Esophagus squamous epithelium (tissue), 5 donors: ENCODE measurements around the gene IL16. TPM values are rescaled to one million over a fixed set of nuclear protein-coding genes. Genes with fewer than 3 reads are reported as not detected.

Experiments
- DNase-seq: peaks from one replicate; lab custom pipeline; 2025; lab: John Stamatoyannopoulos, UW
- H3K27ac ChIP-seq, 4 donors: fragments of 200-600 bp; sonication (generic); one replicate each; pipeline ENCODE4 v1.5.1; 2016 to 2019; ENCODE audit warnings: mild to moderate bottlenecking in 1 of 4
- H3K27me3 ChIP-seq, 4 donors: fragments of 200-600 bp; sonication (generic); 1 replicate in 3 of 4; 2 replicates in 1 of 4; pipeline versions ENCODE4 v1.5.1 to v1.6.0; 2017 to 2021; ENCODE audit warnings: antibody characterized with exemption in 1 of 4
- H3K36me3 ChIP-seq, 3 donors: fragments of 200-600 bp; sonication (generic); one replicate each; pipeline ENCODE4 v1.5.1; 2016 to 2019
- H3K4me1 ChIP-seq, 3 donors: fragments of 200-600 bp; sonication (generic); one replicate each; pipeline ENCODE4 v1.5.1; 2017 to 2019
- H3K4me3 ChIP-seq, 4 donors: fragments of 200-600 bp; sonication (generic); 1 replicate in 3 of 4; 2 replicates in 1 of 4; pipeline ENCODE4 v1.5.1; 2016 to 2019; ENCODE audit warnings: mild to moderate bottlenecking in 2 of 4, moderate library complexity in 1 of 4
- H3K9me3 ChIP-seq, 3 donors: fragments of 200-600 bp; sonication (generic); one replicate each; pipeline ENCODE4 v1.5.1; 2016 to 2019
- POLR2A ChIP-seq, 4 donors: fragments of 450-650 bp; IDR thresholded peaks; one replicate each; pipeline ENCODE4 v1.6.1; 2017; ENCODE audit warnings: antibody characterized with exemption in 4 of 4, mild to moderate bottlenecking in 4 of 4, moderate library complexity in 3 of 4
- WGBS, 2 donors: methylation state at CpG; one replicate each; pipeline ENCODE4 v1.1.5; 2018; 5-methylcytosine and 5-hydroxymethylcytosine counted together
- intact Hi-C: fragments of 100-400 bp; cut with DNase I; formaldehyde crosslinking; loops from one replicate; pipeline ENCODE4 v1.15.0; 2022
- total RNA-seq, 4 donors: library from RNA; depleted of rRNA; stranded (reverse); fragments of >200 nt; gene quantifications; one replicate each; pipeline ENCODE4 v1.1.0, GENCODE V29; 2016
- TF ChIP-seq, protein P1 (sequence below), 6 experiments: fragments of 450-650 bp in 4 of 6; fragments of 200-600 bp in 2 of 6; sonication (generic) in 2 of 6; IDR thresholded peaks; one replicate each; pipeline ENCODE4 v1.5.1; 2016 to 2019; ENCODE audit warnings: antibody characterized with exemption in 6 of 6, mild to moderate bottlenecking in 4 of 6, moderate library complexity in 4 of 6
- donor health status: DM: yes; HTN: yes; CAD: no.

Gene IL16
- total RNA-seq, 4 donors from 2014 or later = 2.3 to 20.0 (median 4.6) TPM

DNA sequence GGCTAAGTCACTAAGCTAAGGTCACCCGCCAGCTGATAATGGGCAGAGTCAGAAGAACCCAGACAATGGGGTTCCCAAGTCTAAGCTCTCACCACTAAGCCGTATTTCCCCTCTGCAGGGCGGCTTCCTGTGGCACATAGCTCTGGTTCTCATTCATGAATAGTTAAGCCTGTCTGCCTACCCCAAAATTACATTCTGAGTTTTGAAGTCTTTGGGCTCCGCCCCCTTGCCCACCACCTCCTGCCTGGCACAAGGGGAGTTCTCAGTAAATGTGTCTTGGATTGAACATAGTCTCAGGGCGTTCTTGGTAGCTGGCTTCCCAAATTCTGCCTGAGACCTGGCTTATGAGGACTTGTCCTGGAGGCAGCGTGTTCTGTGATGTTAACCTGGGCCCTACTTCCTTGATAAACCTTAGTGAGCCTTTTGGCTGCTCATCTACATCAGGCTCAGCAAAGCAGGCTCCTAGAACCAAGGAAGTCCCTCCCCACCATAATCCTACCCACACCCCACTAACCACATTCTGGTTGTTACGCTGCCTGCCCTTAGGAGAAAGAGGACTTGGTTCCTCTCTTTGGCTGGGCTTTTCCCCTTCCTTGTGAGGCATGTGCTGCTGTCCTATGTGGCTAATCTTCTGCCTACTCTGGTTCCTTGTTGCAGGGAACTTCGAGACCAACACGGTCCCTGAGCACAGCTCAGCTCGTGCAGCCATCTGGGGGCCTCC is 72.4 kb downstream of the IL16 start:
- no peak overlapping the region for H3K4me3 ChIP-seq
- 84 to 90% methylated on average over 5 to 9 of the region's 10 CpGs for WGBS, 2 donors
- no peak for DNase-seq
- intact Hi-C loops = loop anchor here (5.0 to 10.0 kb wide), 2 partner anchors 112 to 294 kb away; no protein-coding TSS in a partner anchor
- H3K36me3 ChIP-seq = no peaks in the 10 kb centered on the region
- H3K9me3 ChIP-seq = no peaks in the 10 kb centered on the region
- no peak overlapping the region for H3K27ac ChIP-seq
- no peak for TF ChIP-seq POLR2A (IDR thresholded peaks at IDR 0.05)
- TF ChIP-seq, protein P1, sequence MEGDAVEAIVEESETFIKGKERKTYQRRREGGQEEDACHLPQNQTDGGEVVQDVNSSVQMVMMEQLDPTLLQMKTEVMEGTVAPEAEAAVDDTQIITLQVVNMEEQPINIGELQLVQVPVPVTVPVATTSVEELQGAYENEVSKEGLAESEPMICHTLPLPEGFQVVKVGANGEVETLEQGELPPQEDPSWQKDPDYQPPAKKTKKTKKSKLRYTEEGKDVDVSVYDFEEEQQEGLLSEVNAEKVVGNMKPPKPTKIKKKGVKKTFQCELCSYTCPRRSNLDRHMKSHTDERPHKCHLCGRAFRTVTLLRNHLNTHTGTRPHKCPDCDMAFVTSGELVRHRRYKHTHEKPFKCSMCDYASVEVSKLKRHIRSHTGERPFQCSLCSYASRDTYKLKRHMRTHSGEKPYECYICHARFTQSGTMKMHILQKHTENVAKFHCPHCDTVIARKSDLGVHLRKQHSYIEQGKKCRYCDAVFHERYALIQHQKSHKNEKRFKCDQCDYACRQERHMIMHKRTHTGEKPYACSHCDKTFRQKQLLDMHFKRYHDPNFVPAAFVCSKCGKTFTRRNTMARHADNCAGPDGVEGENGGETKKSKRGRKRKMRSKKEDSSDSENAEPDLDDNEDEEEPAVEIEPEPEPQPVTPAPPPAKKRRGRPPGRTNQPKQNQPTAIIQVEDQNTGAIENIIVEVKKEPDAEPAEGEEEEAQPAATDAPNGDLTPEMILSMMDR (IDR thresholded peaks at IDR 0.05) = no peak
- H3K4me1 ChIP-seq = peaks cover 0 to 24% (median 12%) of the 10 kb centered on the region in 3 donors
- peaks cover 0 to 66% (median 0%) of the 10 kb centered on the region in 4 donors for H3K27me3 ChIP-seq

DNA sequence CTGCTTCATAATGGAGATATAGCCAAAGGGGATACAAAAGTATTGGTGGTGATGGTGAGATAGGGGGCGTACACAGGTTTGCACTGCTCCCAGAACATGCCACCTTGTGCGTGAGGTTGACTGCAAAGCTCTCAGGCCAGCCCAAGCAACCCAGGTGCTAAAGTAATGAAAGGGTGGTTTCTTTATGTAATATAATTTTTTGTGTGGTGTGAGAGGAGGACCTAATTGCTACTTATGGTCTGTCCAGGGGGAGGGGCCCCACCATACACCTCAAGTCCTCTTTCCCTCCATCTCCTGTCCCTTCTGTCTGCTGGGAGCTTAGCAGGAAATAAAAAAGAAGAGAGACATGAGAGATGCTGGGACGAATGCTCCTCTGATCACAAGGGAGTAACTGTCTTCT is 73.5 kb downstream of the IL16 start:
- TF ChIP-seq, protein P1 (IDR thresholded peaks at IDR 0.05) = no peak
- no peak for TF ChIP-seq POLR2A (IDR thresholded peaks at IDR 0.05)
- intact Hi-C loops = loop anchor here (5.0 kb wide), 1 partner anchor 132 kb away; no protein-coding TSS in a partner anchor
- Histone ChIP-seq H3K4me3 (no peak overlapping the region), H3K36me3 (no peaks in the 10 kb centered on the region), H3K27ac (no peak overlapping the region), H3K4me1 (peaks cover 0 to 29% (median 17%) of the 10 kb centered on the region in 3 donors), H3K9me3 (no peaks in the 10 kb centered on the region), H3K27me3 (peaks cover 0 to 59% (median 0%) of the 10 kb centered on the region in 4 donors)
- no peak for DNase-seq
- 79 to 80% methylated on average over 3 of the region's 3 CpGs for WGBS, 2 donors

DNA sequence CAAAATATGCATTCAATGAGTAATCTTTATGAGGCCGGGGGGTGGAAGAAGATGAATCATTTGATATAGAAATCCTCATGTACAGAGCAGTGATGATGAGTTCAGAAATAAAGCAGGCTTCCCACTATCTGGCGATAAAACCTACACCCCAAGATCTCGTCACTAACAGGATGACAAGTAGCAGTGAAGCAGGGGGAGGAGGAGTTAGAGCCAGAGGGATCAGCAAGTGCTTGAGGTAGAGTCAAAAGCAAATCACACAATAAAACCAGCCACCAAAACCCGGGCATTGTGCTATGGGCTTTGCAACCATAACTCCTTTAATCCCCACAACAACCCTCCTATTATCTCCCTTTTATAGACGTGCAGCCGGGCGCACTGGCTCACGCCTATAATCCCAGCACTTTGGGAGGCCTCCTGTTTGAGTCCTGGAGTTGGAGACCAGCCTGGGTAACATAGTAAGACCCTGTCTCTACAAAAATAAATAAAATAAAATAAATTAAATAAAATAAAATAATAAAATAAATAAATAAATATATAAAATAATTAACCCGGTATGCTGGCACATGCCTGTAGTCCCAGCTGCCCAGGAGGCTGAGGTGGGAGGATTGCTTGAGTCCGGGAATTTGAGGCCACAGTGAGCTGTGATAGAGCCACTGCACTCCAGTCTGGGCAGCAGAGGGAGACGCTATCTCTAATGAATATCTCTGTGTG is 74.3 kb downstream of the IL16 start:
- Histone ChIP-seq H3K4me3 (no peak overlapping the region), H3K27ac (no peak overlapping the region), H3K9me3 (no peaks in the 10 kb centered on the region), H3K36me3 (no peaks in the 10 kb centered on the region), H3K4me1 (peaks cover 0 to 28% (median 10%) of the 10 kb centered on the region in 3 donors), H3K27me3 (peaks cover 0 to 56% (median 0%) of the 10 kb centered on the region in 4 donors)
- intact Hi-C loops = loop anchor here (5.0 kb wide), 1 partner anchor 131 kb away; no protein-coding TSS in a partner anchor
- TF ChIP-seq, protein P1 (IDR thresholded peaks at IDR 0.05) = no peak
- TF ChIP-seq POLR2A (IDR thresholded peaks at IDR 0.05) = no peak
- WGBS, 2 donors = 60 to 76% methylated on average over 11 of the region's 11 CpGs
- DNase-seq = no peak

DNA sequence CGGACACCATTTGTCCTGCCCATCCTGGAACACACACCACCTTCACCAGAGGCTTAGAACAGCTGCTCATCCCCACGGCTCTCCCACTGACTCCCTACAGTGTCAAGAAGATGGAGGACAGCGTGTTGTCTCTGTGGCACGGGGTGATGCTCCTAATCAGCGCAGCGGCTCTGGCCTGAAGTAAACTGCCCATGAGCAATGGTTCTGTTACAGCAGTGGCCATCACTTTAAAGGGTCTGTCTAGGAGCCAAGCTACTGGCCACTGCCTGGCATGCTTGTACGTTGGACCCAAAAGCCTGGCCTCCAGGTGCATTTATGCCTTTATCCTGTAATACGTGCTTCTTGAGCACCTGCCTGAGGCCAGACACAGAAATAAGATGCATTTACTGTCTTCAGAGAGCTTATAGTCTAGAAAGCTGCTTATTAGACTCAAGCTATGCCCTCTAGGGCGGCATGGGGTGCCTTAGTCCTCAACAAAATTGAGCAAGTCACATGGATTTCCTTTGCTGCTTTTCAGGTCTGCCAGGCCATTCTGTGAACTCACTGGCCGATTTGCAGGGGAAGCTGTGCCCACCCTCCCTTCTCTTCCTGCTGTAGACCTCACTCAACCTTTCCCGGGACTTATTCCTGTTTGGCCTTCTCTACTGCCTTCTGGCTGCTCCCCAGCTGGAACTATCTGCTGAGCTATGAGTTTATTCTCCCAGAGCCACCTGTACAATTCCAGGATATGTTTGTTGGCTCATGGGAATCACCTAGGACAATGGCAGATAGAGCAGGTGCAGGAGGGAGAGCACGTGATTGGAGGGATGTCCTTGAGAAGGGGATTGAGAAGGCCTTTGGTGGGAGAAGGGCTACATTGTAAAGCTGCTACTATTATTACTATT is 75.3 kb downstream of the IL16 start:
- Histone ChIP-seq H3K27ac (no peak overlapping the region), H3K27me3 (peaks cover 0 to 53% (median 0%) of the 10 kb centered on the region in 4 donors), H3K9me3 (peaks cover 0 to 2% (median 0%) of the 10 kb centered on the region in 3 donors), H3K4me1 (peaks cover 0 to 23% (median 5%) of the 10 kb centered on the region in 3 donors), H3K4me3 (no peak overlapping the region), H3K36me3 (no peaks in the 10 kb centered on the region)
- intact Hi-C loops = loop anchor here (5.0 kb wide), 1 partner anchor 130 kb away; no protein-coding TSS in a partner anchor
- WGBS, 2 donors = 64 to 82% methylated on average over 5 to 11 of the region's 12 CpGs
- DNase-seq = no peak
- no peak for TF ChIP-seq POLR2A (IDR thresholded peaks at IDR 0.05)
- TF ChIP-seq, protein P1 (IDR thresholded peaks at IDR 0.05) = no peak
